Measurements from ENCODE around the gene SMIM27. TPM values are rescaled to one million over a fixed set of nuclear protein-coding genes. Genes with fewer than 3 reads are reported as not detected.
"Not testable (repeated sequence)": the region's sequence is repeated elsewhere in the genome, so short reads cannot be mapped to it uniquely, and the experiment has no call there.

SMIM27 gene
- total RNA-seq, 1 donor from 2014 or later = 4.1 TPM

DNA sequence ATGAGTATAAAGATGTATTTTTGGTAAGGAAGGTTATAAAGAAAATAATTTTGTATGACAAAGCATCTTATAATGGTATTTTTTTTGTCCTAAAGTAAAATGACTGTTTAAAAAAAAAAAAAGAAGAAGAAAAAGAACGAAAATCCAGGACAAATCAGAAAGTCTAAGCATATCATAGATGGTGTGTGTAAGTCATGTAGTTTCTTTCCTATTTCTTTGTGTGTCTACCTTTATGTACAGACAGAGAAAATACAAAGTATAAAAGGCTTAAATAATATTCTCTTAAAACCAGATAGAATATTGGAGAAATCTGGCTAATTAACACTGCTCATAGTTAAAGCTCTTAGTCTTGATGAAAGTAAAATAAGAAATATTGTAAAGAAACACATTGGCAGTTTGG is 33.9 kb upstream of the SMIM27 start:
- Histone ChIP-seq H3K27me3 (ENCODE audit: control insufficient read depth, insufficient read depth, low read length) (no peaks in the 10 kb centered on the region), H3K4me3 (ENCODE audit: low read depth, low read length) (no peak overlapping the region), H3K36me3 (ENCODE audit: control insufficient read depth, insufficient read depth, low read length) (no peaks in the 10 kb centered on the region)
- TF ChIP-seq, protein P1, sequence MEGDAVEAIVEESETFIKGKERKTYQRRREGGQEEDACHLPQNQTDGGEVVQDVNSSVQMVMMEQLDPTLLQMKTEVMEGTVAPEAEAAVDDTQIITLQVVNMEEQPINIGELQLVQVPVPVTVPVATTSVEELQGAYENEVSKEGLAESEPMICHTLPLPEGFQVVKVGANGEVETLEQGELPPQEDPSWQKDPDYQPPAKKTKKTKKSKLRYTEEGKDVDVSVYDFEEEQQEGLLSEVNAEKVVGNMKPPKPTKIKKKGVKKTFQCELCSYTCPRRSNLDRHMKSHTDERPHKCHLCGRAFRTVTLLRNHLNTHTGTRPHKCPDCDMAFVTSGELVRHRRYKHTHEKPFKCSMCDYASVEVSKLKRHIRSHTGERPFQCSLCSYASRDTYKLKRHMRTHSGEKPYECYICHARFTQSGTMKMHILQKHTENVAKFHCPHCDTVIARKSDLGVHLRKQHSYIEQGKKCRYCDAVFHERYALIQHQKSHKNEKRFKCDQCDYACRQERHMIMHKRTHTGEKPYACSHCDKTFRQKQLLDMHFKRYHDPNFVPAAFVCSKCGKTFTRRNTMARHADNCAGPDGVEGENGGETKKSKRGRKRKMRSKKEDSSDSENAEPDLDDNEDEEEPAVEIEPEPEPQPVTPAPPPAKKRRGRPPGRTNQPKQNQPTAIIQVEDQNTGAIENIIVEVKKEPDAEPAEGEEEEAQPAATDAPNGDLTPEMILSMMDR (IDR thresholded peaks at IDR 0.05; ENCODE audit: insufficient read depth, low read length, poor library complexity, severe bottlenecking) = no peak
- no peak for DNase-seq (ENCODE audit: low read depth)

DNA sequence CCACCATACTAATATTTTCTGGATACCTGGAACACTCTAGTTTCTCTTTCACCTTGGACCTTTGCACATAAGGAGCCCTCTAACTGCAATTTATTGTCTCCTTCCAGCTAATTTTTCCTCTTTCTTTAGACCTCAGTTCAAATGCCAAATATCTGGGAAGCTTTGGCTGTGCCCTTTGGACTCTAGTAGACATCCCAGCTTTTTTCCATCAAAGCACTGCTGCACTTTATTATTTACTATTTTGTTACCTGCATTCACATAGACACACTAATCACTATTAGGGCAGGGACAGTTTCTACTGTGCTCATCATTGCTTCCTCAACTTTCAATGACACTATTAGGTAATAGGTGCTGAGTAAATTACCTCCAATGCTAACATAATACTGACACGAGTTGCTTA is 28.2 kb upstream of the SMIM27 start:
- Histone ChIP-seq H3K27me3 (ENCODE audit: control insufficient read depth, insufficient read depth, low read length) (no peaks in the 10 kb centered on the region), H3K36me3 (ENCODE audit: control insufficient read depth, insufficient read depth, low read length) (no peaks in the 10 kb centered on the region), H3K4me3 (ENCODE audit: low read depth, low read length) (no peak overlapping the region)
- TF ChIP-seq, protein P1 (IDR thresholded peaks at IDR 0.05; ENCODE audit: insufficient read depth, low read length, poor library complexity, severe bottlenecking) = no peak
- no peak for DNase-seq (ENCODE audit: low read depth)

DNA sequence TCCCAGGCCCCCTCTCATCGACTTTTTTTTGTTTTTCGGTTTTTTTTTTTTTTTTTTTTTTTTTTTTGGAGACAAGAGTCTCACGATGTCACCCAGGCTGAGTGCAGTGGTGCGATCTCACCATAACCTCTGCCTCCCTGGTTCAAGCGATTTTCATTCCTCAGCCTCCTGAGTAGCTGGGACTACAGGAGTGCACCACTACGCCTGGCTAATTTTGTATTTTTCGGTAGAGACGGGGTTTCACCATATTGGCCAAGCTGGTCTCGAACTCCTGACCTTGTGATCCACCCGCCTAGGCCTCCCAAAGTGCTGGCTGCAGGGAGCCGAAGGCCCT is 27.6 kb upstream of the SMIM27 start:
- peak overlapping the region; percentile 60 for H3K4me3 ChIP-seq (ENCODE audit: low read depth, low read length)
- not testable (repeated sequence) for H3K36me3 ChIP-seq (ENCODE audit: control insufficient read depth, insufficient read depth, low read length); H3K27me3 ChIP-seq (ENCODE audit: control insufficient read depth, insufficient read depth, low read length); DNase-seq (ENCODE audit: low read depth)

DNA sequence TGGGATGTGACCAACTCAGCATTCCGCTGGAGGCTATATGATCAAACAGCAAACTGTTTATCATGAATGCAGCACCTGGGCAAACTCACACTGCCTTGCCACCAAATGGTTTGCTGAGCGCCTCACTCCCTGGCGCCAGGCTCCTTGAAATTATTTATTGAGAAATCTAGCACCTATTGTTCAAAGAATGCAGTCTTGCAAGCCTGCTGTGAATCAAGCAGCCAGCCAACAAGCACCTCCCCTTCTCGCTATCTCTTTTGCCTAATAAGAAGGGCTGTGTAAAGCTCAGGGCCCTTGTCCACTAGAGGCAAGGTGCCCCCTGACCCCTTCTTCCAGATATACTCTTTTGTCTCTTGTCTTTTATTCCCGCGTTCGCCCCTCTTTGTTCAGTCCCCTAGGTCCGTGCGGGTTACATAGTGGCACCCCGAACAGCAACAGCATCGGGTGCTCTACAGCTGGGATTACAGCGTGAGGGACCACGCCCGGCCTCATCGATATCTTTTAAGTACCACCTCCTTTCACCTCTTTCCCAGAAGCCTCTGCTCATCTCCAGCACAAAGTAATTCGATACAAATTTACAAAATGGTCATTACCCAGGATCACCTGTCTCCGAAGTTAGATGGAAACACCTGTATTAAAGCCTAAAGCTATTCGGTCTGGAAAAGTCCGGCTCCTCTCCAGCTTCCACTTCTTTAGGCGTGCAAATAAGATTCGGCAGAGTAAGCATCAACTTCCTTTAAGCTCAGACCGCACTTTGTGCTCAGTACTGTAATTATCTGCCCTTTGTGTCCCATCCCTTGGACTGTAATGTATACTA is 27.0 kb upstream of the SMIM27 start:
- Histone ChIP-seq H3K4me3 (ENCODE audit: low read depth, low read length) (peak overlapping the region; percentile 60), H3K36me3 (ENCODE audit: control insufficient read depth, insufficient read depth, low read length) (no peaks in the 10 kb centered on the region), H3K27me3 (ENCODE audit: control insufficient read depth, insufficient read depth, low read length) (no peaks in the 10 kb centered on the region)
- TF ChIP-seq, protein P1 (IDR thresholded peaks at IDR 0.05; ENCODE audit: insufficient read depth, low read length, poor library complexity, severe bottlenecking) = no peak
- no peak for DNase-seq (ENCODE audit: low read depth)

DNA sequence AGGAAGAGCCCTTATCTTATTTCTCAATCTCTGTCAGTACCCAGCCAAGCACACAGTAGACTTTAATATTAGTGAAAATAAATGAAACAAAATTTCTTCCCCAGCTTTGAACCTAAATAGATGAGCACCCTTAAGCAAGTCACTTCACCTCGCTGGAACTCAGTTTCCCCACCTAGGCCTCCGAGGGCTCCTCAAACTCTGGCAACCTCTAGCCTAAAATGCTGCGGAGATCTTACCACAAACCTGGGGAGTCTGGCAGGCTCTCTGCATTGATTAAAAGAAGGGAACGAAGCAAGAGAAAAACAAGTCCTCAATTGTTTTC is 26.5 kb upstream of the SMIM27 start:
- DNase-seq (ENCODE audit: low read depth) = no peak
- Histone ChIP-seq H3K36me3 (ENCODE audit: control insufficient read depth, insufficient read depth, low read length) (no peaks in the 10 kb centered on the region), H3K27me3 (ENCODE audit: control insufficient read depth, insufficient read depth, low read length) (no peaks in the 10 kb centered on the region), H3K4me3 (ENCODE audit: low read depth, low read length) (peak overlapping the region; percentile 60)
- TF ChIP-seq, protein P1 (IDR thresholded peaks at IDR 0.05; ENCODE audit: insufficient read depth, low read length, poor library complexity, severe bottlenecking) = no peak

DNA sequence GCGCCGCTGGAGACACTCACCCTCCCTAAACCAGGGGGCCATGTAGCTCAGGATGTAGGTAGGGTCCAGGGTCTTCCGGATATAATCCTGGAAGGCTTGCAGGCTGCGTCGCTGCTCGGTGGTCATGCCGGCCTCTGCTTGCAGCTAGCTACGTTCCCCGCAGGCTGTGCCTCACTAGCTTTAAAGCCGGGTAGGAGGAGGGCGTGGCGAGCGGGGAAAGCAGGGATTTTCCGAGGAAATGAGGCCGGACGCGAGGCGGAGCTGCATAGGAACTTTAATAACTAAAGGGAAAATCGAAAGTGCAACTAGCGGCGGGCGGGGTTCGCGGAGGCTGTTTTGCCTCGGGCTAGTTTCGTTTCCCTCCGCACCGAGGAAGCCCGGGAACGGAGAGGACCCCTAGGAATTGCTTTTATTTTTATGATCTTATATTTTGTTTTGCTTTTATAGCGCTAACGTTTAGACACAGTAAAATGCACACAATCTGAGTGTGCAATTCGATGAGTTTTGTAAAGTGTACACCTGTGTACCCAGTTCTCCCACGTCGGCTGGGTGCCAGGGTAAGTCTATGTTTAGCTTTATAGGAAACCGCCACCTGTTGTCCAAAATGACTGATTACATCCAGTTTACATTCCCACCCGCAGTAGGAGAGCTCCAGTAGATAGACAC is 26.0 kb upstream of the SMIM27 start, which contains the start of gene RIGI:
Gene RIGI (minus strand): TSS at position 156 of the 666 bp plus-strand sequence. CDS start 30 bp downstream, at position 126.
- H3K27me3 ChIP-seq (ENCODE audit: control insufficient read depth, insufficient read depth, low read length) = no peaks in the 10 kb centered on the region
- peak within 1 kb of the TSS; percentile 60 for H3K4me3 ChIP-seq (ENCODE audit: low read depth, low read length)
- no peaks in the 10 kb centered on the region for H3K36me3 ChIP-seq (ENCODE audit: control insufficient read depth, insufficient read depth, low read length)
- TF ChIP-seq, protein P1 (IDR thresholded peaks at IDR 0.05; ENCODE audit: insufficient read depth, low read length, poor library complexity, severe bottlenecking) = peak; percentile 52
- DNase-seq (ENCODE audit: low read depth) = peak; percentile 77

Data from kidney epithelial cell (primary cell).